GM21360 (cell line): ENCODE data around the gene PCDHGA2.
"Not testable (repeated sequence)": the region's sequence is repeated elsewhere in the genome, so short reads cannot be mapped to it uniquely, and the experiment has no call there.

Experiments
- ATAC-seq: cut with Tn5 transposase; IDR thresholded peaks from one replicate; pipeline ENCODE4 v1.9.1; 2021; ENCODE audit warnings: mild to moderate bottlenecking, moderate library complexity; ENCODE audit not compliant: unreplicated experiment

Gene PCDHGA2

GRCh38 chr5:141346017-141346416 lies 7.5 kb downstream of the PCDHGA2 start:
- ATAC-seq = not testable (repeated sequence)

DNA sequence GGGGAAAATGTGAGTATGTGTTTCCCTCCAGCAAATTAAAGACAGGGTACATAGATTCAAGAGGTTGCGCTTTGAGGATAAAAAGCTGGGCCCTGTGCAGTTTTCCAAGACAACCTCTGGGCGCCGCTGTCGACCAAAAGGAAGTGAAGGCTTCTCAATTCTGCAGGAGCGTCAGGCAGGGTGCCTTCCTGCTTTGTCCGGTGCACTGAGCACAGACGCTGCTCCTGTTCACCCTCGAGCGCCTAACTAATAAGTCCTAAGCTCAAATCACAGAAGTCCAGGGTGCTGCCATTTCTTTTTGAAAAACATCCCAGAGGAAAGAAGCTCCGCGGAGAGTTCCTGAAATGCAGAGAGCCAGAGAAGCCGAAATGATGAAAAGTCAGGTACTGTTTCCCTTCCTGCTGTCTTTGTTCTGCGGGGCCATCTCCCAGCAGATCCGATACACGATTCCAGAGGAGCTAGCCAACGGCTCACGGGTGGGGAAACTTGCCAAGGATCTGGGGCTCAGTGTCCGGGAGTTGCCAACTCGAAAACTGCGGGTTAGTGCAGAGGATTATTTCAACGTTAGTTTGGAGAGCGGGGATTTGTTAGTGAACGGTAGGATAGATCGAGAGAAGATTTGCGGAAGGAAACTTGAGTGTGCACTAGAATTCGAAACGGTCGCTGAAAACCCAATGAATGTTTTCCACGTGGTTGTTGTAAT lies 11.5 kb downstream of the PCDHGA2 start, which contains the start of gene PCDHGB1:
TSS of gene PCDHGB1 (plus strand) at position 183 of the 703 bp plus-strand sequence. CDS start at position 345, 162 bp downstream.
- no peak for ATAC-seq

GRCh38 chr5:141351591-141351990 lies 13.0 kb downstream of the PCDHGA2 start:
- ATAC-seq = no peak

GRCh38 chr5:141354900-141355469 lies 16.4 kb downstream of the PCDHGA2 start, which contains the start of gene PCDHGA4:
TSS of gene PCDHGA4 (plus strand) at chr5:141355021. CDS start at chr5:141355108, 87 bp downstream.
- ATAC-seq = no peak

DNA sequence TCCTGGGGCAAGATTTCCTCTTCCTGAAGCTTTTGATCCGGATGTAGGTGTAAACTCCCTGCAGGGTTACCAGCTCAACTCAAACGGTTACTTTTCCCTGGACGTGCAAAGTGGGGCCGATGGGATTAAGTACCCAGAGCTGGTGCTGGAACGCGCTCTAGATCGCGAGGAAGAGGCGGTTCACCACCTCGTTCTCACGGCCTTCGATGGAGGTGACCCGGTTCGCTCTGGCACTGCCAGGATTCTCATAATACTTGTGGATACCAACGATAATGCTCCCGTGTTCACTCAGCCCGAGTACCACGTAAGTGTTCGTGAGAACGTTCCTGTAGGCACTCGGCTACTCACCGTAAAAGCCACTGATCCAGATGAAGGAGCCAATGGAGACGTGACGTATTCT lies 17.1 kb downstream of the PCDHGA2 start:
- no peak for ATAC-seq

- ATAC-seq = no peak
These were observed 17.6 kb downstream of the PCDHGA2 start for GRCh38 chr5:141356133-141356532.

DNA sequence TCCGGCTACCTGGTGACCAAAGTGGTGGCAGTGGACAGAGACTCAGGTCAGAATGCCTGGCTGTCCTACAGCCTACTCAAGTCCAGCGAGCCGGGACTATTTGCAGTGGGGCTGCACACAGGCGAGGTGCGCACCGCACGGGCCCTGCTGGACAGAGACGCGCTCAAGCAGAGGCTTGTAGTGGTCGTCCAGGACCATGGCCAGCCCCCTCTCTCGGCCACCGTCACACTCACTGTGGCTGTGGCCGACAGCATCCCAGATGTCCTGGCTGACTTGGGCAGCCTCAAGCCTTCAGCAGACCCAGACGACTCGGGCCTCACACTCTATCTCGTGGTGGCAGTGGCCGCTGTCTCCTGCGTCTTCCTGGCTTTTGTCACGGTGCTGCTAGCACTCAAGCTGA lies 18.4 kb downstream of the PCDHGA2 start:
- no peak for ATAC-seq

GRCh38 chr5:141359790-141360426 lies 21.3 kb downstream of the PCDHGA2 start, which contains the start of gene PCDHGB2:
TSS of gene PCDHGB2 (plus strand) at chr5:141359994. CDS start at chr5:141360136, 142 bp downstream.
- ATAC-seq = peak; percentile 62

DNA sequence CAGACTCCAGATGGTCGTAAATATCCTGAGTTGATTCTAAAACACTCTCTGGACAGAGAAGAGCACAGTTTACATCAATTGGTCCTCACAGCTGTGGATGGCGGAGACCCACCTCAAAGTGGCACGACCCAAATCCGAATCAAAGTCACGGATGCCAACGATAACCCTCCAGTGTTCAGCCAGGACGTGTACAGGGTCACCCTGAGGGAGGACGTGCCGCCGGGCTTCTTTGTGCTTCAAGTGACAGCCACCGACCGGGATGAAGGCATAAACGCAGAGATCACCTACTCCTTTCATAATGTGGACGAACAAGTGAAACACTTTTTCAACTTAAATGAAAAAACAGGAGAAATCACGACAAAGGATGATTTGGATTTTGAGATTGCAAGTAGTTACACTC lies 22.1 kb downstream of the PCDHGA2 start:
- no peak for ATAC-seq

DNA sequence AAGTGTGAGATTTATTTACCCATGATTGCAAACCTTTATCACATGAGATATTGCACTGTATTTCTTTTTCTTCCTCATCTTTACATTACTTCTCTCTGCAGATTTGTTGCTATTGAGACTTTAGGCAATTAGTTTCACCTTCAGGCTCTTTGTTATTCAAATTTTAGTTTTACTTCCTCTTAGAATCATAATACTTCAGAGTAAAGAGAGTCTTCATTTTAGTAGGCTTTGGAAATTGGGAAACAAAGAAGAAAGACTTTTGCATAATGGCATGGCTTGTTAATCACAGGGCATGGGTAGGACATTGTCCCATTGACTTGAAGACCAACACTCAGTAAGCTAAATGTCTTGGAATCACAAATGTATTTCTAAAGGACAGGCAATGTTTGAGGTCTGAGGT lies 24.2 kb downstream of the PCDHGA2 start:
- no peak for ATAC-seq

- ATAC-seq = no peak
These were observed 25.5 kb downstream of the PCDHGA2 start, which contains the start of gene PCDHGA5 for GRCh38 chr5:141363952-141364660. TSS of gene PCDHGA5 (plus strand) at chr5:141364162. CDS start at chr5:141364331, 169 bp downstream.

DNA sequence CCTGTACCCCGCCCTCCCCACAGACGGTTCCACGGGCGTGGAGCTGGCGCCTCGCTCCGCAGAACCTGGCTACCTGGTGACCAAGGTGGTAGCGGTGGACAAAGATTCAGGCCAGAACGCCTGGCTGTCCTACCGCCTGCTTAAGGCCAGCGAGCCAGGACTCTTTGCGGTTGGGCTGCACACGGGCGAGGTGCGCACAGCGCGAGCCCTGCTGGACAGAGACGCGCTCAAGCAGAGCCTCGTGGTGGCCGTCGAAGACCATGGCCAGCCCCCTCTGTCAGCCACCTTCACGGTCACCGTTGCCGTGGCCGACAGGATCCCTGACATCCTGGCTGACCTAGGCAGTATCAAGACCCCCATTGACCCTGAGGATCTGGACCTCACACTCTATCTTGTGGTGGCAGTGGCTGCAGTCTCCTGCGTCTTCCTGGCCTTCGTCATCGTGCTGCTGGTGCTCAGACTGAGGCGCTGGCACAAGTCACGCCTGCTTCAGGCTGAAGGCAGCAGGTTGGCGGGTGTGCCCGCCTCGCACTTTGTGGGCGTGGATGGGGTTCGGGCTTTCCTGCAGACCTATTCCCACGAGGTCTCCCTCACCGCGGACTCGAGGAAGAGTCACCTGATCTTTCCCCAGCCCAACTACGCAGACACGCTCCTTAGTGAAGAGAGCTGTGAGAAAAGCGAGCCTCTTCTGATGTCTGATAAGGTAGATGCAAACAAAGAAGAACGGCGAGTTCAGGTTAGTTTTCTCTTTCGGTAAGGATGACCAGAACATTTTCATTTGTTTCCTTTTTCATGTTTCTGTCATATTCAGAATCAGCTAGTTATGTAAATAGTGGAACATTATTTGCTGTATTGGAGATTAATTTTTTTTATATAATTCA lies 27.7 kb downstream of the PCDHGA2 start:
- no peak for ATAC-seq

DNA sequence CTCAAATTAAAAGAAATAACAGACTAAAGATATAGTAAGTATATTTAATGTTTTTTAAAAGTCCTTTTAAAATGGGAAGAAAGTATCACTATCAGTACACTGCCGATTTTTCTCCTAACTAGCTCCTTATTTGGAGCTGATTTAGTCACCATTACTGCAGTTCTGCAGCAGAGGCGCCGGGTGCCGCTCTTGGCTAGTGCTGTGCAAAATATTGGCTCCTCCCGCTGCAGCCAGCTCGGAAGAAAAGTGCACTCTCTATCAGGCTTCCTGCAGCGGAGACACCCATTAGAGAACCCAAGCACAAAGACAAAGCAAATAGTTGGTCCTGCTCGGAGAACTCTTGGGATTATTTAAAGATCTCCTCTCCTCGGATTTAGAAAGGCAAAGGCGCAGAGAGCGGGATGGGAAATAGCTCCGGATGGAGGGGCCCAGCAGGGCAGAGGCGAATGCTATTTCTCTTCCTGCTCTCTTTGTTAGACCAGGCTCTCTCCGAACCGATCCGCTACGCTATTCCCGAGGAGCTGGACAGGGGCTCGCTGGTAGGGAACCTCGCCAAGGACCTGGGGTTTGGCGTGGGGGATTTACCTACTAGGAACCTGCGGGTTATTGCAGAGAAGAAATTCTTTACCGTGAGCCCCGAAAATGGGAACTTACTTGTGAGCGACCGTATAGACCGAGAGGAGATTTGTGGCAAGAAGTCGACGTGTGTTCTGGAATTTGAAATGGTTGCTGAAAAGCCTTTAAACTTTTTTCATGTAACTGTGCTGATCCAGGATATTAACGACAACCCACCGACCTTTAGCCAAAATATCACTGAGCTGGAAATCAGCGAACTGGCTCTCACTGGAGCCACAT lies 31.7 kb downstream of the PCDHGA2 start, which contains the start of gene PCDHGB3:
TSS of gene PCDHGB3 (plus strand) at position 249 of the 855 bp plus-strand sequence. CDS start at position 402, 153 bp downstream.
- peak; percentile 99 for ATAC-seq

DNA sequence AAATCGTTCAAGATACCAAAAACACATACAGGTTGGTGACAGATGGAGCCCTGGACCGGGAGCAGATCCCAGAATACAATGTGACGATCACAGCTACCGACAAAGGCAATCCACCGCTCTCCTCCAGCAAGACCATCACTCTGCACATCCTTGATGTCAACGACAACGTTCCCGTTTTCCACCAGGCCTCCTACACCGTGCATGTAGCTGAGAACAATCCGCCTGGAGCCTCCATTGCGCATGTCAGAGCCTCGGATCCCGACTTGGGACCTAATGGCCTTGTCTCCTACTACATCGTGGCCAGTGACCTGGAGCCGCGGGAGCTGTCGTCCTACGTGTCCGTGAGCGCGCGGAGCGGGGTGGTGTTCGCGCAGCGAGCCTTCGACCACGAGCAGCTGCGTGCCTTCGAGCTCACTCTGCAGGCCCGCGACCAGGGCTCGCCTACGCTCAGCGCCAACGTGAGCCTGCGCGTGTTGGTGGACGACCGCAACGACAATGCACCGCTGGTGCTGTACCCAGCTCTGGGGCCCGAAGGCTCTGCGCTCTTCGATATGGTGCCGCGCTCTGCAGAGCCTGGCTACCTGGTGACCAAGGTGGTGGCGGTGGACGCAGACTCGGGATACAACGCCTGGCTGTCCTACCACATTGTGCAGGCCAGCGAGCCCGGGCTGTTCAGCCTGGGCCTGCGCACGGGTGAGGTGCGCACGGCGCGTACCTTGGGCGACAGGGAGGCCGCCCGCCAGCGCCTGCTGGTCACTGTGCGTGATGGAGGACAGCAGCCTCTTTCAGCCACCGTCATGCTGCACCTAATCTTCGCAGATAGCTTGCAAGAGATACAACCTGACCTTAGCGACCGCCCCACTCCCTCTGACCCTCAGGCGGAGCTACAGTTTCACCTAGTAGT lies 33.3 kb downstream of the PCDHGA2 start:
- no peak for ATAC-seq

- no peak for ATAC-seq
These were observed 35.2 kb downstream of the PCDHGA2 start, which contains the start of gene PCDHGA6 for GRCh38 chr5:141373673-141374317. TSS of gene PCDHGA6 (plus strand) at chr5:141373891. CDS start at chr5:141374084, 193 bp downstream.

- ATAC-seq = no peak
These were observed 36.1 kb downstream of the PCDHGA2 start for GRCh38 chr5:141374627-141375026.

DNA sequence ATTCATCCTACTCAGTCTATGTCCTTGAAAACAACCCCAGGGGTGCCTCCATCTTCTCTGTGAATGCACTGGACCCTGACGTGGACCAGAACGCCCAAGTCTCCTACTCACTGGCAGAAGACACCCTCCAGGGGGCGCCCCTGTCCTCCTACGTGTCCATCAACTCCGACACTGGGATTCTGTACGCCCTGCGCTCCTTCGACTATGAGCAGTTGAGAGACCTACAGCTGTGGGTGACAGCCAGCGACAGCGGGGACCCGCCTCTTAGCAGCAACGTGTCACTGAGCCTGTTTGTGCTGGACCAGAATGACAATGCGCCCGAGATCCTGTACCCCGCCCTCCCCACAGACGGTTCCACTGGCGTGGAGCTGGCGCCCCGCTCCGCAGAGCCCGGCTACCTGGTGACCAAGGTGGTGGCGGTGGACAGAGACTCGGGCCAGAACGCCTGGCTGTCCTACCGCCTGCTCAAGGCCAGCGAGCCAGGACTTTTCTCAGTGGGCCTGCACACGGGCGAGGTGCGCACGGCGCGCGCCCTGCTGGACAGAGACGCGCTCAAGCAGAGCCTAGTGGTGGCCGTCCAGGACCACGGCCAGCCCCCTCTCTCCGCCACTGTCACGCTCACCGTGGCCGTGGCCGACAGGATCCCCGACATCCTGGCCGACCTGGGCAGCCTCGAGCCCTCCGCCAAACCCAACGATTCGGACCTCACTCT lies 37.0 kb downstream of the PCDHGA2 start:
- ATAC-seq = not testable (repeated sequence)
